Measurements from ENCODE around the gene TUB.

The TUB gene

GRCh38 chr11:8111636-8112035 is 30.6 kb downstream of the TUB start:
- DNase-seq: no peak

GRCh38 chr11:8122173-8122764 is 41.3 kb downstream of the TUB start:
- DNase-seq: no peak

GRCh38 chr11:8126649-8127289 is 45.8 kb downstream of the TUB start:
- DNase-seq: no peak

- DNase-seq: no peak
Observed at GRCh38 chr11:8127447-8127846, 46.4 kb downstream of the TUB start.

GRCh38 chr11:8138526-8138925 is 57.5 kb downstream of the TUB start:
- DNase-seq: no peak

- no peak for DNase-seq
Observed at GRCh38 chr11:8149726-8150125, 68.7 kb downstream of the TUB start.

Data from CD4-positive, alpha-beta T cell treated with Interleukin-17A for 4 hours (primary cell).